Duodenal mucosa (tissue), 2 donors: ENCODE measurements around the gene PYGB.

Experiments
- H3K27ac ChIP-seq: one replicate; pipeline ENCODE4 v1.7.0; 2013; ENCODE audit warnings: low read depth, low read length
- H3K27me3 ChIP-seq, 2 donors: one replicate each; pipeline ENCODE4 v1.7.0; 2013; ENCODE audit warnings: low read length in 2 of 2, control low read depth in 1 of 2; ENCODE audit not compliant: insufficient read depth in 2 of 2, control insufficient read depth in 1 of 2
- H3K36me3 ChIP-seq, 2 donors: one replicate each; pipeline ENCODE4 v1.7.0; 2013; ENCODE audit warnings: low read length in 2 of 2, control low read depth in 1 of 2; ENCODE audit not compliant: insufficient read depth in 2 of 2, control insufficient read depth in 1 of 2
- H3K4me1 ChIP-seq, 2 donors: one replicate each; pipeline ENCODE4 v1.7.0; 2013; ENCODE audit warnings: low read length in 2 of 2, control low read depth in 1 of 2; ENCODE audit not compliant: insufficient read depth in 2 of 2, control insufficient read depth in 1 of 2
- H3K4me3 ChIP-seq, 2 donors: one replicate each; pipeline ENCODE4 v1.7.0; 2013; ENCODE audit warnings: low read length in 2 of 2, low read depth in 1 of 2
- H3K9ac ChIP-seq, 2 donors: one replicate each; pipeline ENCODE4 v1.7.0; 2013; ENCODE audit warnings: low read length in 2 of 2, low read depth in 1 of 2
- H3K9me3 ChIP-seq, 2 donors: one replicate each; pipeline ENCODE4 v1.7.0; 2013; ENCODE audit warnings: low read length in 2 of 2, control low read depth in 1 of 2; ENCODE audit not compliant: control insufficient read depth in 1 of 2

The PYGB gene

DNA sequence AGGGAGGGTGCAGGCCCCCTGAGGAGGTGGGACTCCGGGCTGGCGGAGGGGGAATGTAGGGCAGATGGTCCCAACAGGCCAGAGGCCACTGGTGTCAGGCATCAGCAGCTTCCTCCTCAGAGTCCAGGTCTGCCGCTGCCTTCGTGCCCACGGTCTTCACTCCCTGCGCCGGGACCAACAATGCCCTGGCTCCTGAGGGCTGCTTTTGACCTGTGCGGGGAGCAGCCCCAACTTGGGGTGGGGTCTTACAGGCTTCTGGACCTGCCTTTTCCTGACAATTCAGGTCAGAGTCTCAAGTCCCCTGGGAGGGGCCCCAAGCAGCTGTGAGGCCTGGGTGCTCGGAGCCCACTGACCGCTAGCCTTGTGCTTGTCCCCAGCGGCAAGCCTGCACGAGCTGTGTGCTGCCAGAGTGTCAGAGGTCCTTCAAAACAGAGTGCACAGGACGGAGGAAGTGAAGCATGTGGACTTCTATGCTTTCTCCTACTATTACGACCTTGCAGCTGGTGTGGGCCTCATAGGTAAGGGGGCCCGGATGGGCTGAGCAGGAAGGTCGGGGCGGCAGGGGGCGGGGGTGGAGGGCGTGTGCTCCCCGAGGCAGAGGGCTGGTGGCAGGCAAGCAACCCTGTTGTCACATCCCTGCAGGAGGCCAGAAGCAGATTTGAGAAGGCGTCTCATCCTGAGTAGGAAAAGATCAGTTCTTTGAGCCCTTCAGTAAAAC, 25.3 kb upstream of the PYGB start:
- H3K4me3 ChIP-seq, result no peak overlapping the region
- H3K36me3 ChIP-seq, result peaks cover 16 to 71% of the 10 kb centered on the region in 2 donors
- H3K27ac ChIP-seq, result no peak overlapping the region
- H3K9me3 ChIP-seq, result no peaks in the 10 kb centered on the region
- no peaks in the 10 kb centered on the region for H3K27me3 ChIP-seq
- no peaks in the 10 kb centered on the region for H3K4me1 ChIP-seq
- no peak overlapping the region for H3K9ac ChIP-seq

DNA sequence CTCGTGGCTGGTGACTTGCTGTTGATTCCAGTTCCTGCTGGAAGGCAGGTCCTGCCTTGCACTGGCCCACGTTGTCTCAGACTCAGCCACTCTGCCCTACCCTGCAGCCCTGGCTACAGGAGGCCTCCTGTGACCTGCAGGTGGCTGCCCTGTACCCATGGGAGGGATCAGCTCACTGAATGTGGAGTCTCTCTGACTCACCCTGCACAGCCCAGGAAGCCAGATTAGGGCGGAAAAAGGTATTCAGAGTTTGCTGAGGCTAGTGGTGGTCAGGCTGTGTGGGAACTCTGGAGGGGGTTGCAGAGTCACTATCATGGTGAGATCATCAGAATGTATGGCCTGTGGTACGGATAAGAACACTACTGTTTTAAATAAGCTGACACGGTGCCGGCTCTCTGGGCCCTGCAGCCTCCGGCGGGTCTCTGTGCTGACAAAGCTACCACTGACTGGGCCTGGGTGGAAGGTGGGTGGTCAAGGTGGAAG, 24.7 kb upstream of the PYGB start:
- no peaks in the 10 kb centered on the region for H3K27me3 ChIP-seq
- peaks cover 12 to 65% of the 10 kb centered on the region in 2 donors for H3K36me3 ChIP-seq
- H3K27ac ChIP-seq, result no peak overlapping the region
- H3K4me3 ChIP-seq, result no peak overlapping the region
- H3K9me3 ChIP-seq, result no peaks in the 10 kb centered on the region
- no peak overlapping the region for H3K9ac ChIP-seq
- H3K4me1 ChIP-seq, result no peaks in the 10 kb centered on the region

DNA sequence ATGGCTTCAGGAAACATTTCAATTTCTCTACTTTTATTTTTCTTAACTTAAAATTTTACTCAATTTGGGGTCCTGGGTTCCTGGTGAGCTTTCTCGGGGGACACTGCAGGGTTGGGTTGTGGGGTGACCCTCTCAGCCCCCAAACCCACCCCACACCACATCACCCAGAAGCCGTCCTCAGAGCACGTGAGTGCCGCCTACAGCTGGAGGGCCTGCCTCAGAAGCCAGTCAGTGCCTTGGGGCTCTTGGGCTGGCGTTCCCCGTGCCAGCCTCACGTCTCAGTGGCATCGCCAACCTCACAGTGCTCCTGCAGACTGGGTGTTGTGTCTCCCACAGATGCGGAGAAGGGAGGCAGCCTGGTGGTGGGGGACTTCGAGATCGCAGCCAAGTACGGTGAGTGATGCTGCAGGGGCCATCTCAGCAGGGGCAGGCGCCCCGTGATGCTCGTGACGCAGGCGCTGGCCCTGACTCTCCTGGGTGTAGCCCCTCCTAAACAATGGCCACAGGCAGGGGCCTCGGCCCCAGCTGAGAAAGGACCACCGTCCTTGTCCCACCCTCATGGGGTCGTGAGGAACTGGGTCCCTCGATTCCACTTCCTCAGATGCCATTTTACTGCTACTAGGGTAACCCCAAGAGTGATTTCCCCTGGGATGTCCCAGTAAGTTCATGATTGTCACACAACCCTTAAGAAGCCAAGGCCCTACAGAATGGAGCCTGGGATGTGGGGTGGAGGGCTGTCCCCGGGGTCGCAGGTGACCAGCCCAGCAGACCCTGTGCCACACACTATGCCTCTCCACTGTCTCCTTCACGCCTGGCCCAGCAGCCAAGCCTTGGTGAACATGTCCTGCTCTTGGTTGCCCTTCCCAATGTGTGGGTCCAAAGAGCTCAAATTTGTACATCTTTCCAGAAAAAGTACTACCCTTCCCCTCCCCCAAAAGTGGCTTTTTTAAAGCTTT, 23.8 kb upstream of the PYGB start:
- no peaks in the 10 kb centered on the region for H3K27me3 ChIP-seq
- no peaks in the 10 kb centered on the region for H3K9me3 ChIP-seq
- H3K4me1 ChIP-seq, result no peaks in the 10 kb centered on the region
- H3K36me3 ChIP-seq, result peaks cover 9 to 57% of the 10 kb centered on the region in 2 donors
- no peak overlapping the region for H3K9ac ChIP-seq
- H3K4me3 ChIP-seq, result no peak overlapping the region
- H3K27ac ChIP-seq, result no peak overlapping the region

DNA sequence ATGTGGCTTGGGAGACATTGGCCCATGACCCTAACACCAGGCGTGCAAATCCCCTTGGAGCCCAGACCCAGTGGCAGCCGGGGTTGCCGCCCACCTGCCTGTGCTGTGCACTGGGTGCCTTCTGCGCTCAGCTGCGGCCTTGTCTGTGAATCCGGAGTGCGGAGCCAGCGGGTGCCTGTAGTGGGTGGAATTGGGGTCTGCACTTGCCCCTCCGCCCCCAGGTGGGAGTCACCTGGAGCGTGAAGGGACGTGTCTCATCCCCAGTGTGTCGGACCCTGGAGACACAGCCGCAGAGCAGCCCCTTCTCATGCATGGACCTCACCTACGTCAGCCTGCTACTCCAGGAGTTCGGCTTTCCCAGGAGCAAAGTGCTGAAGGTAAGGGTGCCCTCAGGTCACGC, 22.9 kb upstream of the PYGB start:
- Histone ChIP-seq H3K9ac (no peak overlapping the region), H3K36me3 (peaks cover 9 to 48% of the 10 kb centered on the region in 2 donors), H3K9me3 (no peaks in the 10 kb centered on the region), H3K4me3 (no peak overlapping the region), H3K4me1 (no peaks in the 10 kb centered on the region), H3K27me3 (no peaks in the 10 kb centered on the region), H3K27ac (no peak overlapping the region)

DNA sequence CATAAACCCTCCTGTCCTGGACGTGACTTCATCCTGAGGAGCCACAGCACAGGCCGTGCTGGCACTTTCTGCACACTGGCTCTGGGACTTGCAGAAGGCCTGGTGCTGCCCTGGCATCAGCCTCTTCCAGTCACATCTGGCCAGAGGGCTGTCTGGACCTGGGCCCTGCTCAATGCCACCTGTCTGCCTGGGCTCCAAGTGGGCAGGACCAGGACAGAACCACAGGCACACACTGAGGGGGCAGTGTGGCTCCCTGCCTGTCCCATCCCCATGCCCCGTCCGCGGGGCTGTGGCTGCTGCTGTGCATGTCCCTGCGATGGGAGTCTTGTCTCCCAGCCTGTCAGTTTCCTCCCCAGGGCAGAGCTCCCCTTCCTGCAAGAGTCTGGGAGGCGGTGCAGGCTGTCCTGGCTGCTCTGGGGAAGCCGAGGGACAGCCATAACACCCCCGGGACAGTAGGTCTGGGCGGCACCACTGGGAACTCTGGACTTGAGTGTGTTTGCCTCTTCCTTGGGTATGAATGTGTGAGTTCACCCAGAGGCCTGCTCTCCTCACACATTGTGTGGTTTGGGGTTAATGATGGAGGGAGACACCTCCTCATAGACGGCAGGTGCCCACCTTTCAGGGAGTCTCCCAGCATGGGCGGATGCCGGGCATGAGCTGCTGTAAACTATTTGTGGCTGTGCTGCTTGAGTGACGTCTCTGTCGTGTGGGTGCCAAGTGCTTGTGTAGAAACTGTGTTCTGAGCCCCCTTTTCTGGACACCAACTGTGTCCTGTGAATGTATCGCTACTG, 22.0 kb upstream of the PYGB start:
- Histone ChIP-seq H3K9me3 (no peaks in the 10 kb centered on the region), H3K4me1 (no peaks in the 10 kb centered on the region), H3K9ac (no peak overlapping the region), H3K27me3 (no peaks in the 10 kb centered on the region), H3K27ac (no peak overlapping the region), H3K4me3 (no peak overlapping the region), H3K36me3 (peaks cover 9 to 40% of the 10 kb centered on the region in 2 donors)

DNA sequence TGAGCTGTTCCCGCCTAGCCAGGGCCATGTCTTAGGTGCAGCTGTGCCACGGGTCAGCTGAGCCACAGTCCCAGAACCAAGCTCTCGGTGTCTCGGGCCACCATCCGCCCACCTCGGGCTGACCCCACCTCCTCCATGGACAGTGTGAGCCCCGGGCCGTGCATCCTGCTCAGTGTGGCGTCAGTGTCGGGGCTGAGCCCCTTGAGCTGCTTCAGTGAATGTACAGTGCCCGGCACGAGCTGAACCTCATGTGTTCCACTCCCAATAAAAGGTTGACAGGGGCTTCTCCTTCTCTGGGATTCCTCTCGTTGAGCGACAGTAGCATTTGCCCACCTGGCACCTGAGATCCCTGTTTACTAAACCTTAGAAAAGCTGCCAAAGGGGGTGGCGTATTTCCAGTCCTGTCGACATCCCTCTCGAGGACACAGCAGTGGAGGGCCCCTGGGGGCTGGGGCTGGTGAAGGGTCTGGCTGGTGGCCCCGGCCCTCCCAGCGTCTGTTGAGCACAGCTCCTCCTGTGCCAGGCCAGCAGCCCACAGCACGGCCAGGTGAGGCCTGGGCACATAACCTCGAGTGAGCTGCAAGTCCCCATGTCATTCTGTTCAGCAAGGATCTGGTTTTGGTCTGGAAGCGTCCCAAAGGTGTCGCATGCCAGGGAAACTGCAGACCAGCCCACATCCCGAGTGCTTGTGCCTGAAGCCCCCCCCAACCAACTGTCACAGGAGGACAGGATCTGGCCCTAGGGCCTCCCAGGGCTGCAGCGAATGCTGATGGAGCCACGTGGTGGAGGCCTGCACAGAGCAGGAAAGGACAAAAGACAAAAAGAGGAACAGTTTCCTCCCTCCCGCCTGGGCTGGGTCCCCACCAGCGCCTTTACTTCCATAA, 21.2 kb upstream of the PYGB start:
- Histone ChIP-seq H3K27me3 (no peaks in the 10 kb centered on the region), H3K27ac (no peak overlapping the region), H3K4me1 (no peaks in the 10 kb centered on the region)

DNA sequence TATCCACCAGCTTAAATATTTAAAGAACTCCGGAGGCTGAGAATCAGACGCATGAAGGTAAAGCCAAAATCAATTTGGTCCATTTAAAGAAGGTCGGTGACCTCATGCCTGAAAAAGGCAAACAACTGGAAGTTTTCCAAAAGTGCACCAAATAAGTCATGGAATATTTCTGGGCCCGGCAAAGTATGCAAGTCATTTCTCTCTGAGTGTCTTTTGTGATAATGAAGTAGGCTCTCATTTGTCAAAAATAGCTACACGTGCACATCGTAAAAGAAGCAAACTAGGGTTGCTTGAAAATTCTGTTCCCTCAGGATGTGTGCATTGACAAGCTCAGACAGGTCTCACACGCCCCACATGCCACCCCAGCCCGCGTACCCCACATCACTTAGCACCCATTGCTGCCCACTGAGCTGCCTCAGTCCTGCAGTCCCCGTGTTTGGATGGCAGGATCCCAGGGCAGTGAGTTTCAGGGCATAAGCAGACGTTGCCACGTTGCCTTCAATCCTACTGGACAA, 20.5 kb upstream of the PYGB start:
- H3K9ac ChIP-seq, result no peak overlapping the region

More for the DNA sequence above, 21.2 kb upstream of the PYGB start:
- no peaks in the 10 kb centered on the region for H3K9me3 ChIP-seq
- H3K36me3 ChIP-seq, result peaks cover 1 to 31% of the 10 kb centered on the region in 2 donors
- no peak overlapping the region for H3K4me3 ChIP-seq
- no peak overlapping the region for H3K9ac ChIP-seq

GRCh38 chr20:25229486-25230165, 18.3 kb upstream of the PYGB start:
- no peaks in the 10 kb centered on the region for H3K27me3 ChIP-seq
- H3K9ac ChIP-seq, result no peak overlapping the region
- H3K27ac ChIP-seq, result no peak overlapping the region
- peaks cover 0 to 17% of the 10 kb centered on the region in 2 donors for H3K36me3 ChIP-seq
- peaks cover under 1 to 2% of the 10 kb centered on the region in 2 donors for H3K4me1 ChIP-seq
- H3K9me3 ChIP-seq, result no peaks in the 10 kb centered on the region
- H3K4me3 ChIP-seq, result no peak overlapping the region

More for the DNA sequence above, 20.5 kb upstream of the PYGB start:
- peaks cover 0 to 30% of the 10 kb centered on the region in 2 donors for H3K36me3 ChIP-seq
- H3K9me3 ChIP-seq, result no peaks in the 10 kb centered on the region
- H3K4me1 ChIP-seq, result no peaks in the 10 kb centered on the region
- no peak overlapping the region for H3K4me3 ChIP-seq
- H3K27ac ChIP-seq, result no peak overlapping the region
- no peaks in the 10 kb centered on the region for H3K27me3 ChIP-seq
